Smooth muscle cell (in vitro differentiated cells): ENCODE results near the gene TOX2. TPM values are rescaled to one million over a fixed set of nuclear protein-coding genes. Genes with fewer than 3 reads are reported as not detected.

Experiments used
- DNase-seq: peaks from one replicate; lab custom pipeline; 2025; ENCODE audit not compliant: unreplicated experiment; lab: John Stamatoyannopoulos, UW
- H2AFZ ChIP-seq: fragments of 200-600 bp; sonication (generic); 2 replicates; pipeline ENCODE4 v1.6.0; 2016; ENCODE audit warnings: antibody characterized with exemption, low read depth, mild to moderate bottlenecking
- H3F3A ChIP-seq: fragments of 200-600 bp; sonication (generic); 2 replicates; pipeline ENCODE4 v1.6.0; 2017; ENCODE audit warnings: antibody characterized with exemption, low read depth
- H3K27ac ChIP-seq: fragments of 200-600 bp; sonication (generic); 2 replicates; pipeline ENCODE4 v1.5.1; 2016; ENCODE audit warnings: low read depth, mild to moderate bottlenecking
- H3K27me3 ChIP-seq: fragments of 200-600 bp; sonication (generic); 2 replicates; pipeline ENCODE4 v1.6.1; 2016; ENCODE audit warnings: low read depth, mild to moderate bottlenecking
- H3K36me3 ChIP-seq: fragments of 200-600 bp; sonication (generic); 2 replicates; pipeline ENCODE4 v1.5.1; 2016; ENCODE audit warnings: low read depth
- H3K4me1 ChIP-seq: fragments of 200-600 bp; sonication (generic); 2 replicates; pipeline ENCODE4 v1.5.1; 2016; ENCODE audit warnings: low read depth
- H3K4me2 ChIP-seq: fragments of 200-600 bp; sonication (generic); 2 replicates; pipeline ENCODE4 v1.6.0; 2016; ENCODE audit warnings: mild to moderate bottlenecking
- H3K4me3 ChIP-seq: fragments of 200-600 bp; sonication (generic); 2 replicates; pipeline ENCODE4 v1.5.1; 2016; ENCODE audit warnings: mild to moderate bottlenecking
- H3K79me2 ChIP-seq: fragments of 200-600 bp; sonication (generic); 2 replicates; pipeline ENCODE4 v1.6.0; 2016; ENCODE audit warnings: low read depth, mild to moderate bottlenecking
- H3K9ac ChIP-seq: fragments of 200-600 bp; sonication (generic); 2 replicates; pipeline ENCODE4 v1.6.0; 2016; ENCODE audit warnings: low read depth
- H3K9me3 ChIP-seq: fragments of 200-600 bp; sonication (generic); replicated peaks from 2 replicates; pipeline ENCODE4 v1.5.1; 2016; ENCODE audit warnings: low read depth
- H4K20me1 ChIP-seq: fragments of 200-600 bp; sonication (generic); 2 replicates; pipeline ENCODE4 v1.6.0; 2016; ENCODE audit warnings: low read depth
- WGBS: methylation state at CpG from one replicate; pipeline ENCODE4 v1.1.7; 2016; ENCODE audit warnings: low lambda C conversion rate; 5-methylcytosine and 5-hydroxymethylcytosine counted together
- polyA plus RNA-seq: library from polyadenylated mRNA; unstranded; fragments of >200 nt; fragmentation: Nextera tagmentation; extraction: Ambion mirVana; gene quantifications from 2 replicates; pipeline ENCODE4 v1.2.1, GENCODE V29; 2016
- total RNA-seq: library from RNA; depleted of rRNA; stranded (reverse); fragments of >200 nt; gene quantifications from 2 replicates; pipeline ENCODE4 v1.2.3, GENCODE V29; 2014
- TF ChIP-seq, protein P1 (sequence below): fragments of 200-600 bp; sonication (generic); IDR thresholded peaks from 2 replicates; pipeline ENCODE4 v1.5.1; 2017; ENCODE audit warnings: borderline replicate concordance, mild to moderate bottlenecking, antibody characterized with exemption; ENCODE audit not compliant: insufficient read depth, poor library complexity, severe bottlenecking

Gene TOX2
- total and polyA plus RNA-seq, 2 experiments from 2014 or later: 1.1 to 3.8 TPM

DNA sequence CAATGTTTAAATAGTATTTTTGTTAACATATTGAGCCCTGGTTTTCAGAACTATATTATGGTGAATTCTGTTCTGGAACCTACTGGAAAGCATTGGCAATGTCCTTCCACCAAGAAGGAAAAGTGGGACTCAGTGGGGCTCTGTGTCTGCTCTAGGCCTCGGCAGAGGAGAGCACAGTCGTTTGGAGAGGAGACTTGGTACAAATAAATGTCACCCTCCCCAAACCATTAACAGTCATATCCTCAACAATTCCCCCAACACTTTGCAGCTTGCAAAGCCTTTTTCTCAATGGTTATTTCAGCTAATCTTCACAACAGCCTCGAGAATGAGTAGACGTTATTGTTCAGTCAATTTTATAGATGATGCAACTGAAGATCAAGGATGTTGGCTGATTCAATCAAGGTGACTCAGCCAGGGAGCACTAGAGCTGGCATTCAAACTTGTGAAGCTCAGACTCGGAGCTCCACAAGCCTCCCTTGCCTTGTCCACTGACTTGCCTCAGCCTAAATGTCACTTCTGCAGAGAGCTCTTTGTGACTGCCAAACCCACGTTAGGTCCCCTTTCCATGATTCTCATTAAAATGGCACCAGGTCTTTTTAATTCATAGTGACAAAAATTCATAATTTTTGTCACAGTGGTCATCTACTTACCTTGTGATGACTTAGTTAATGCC, 60.6 kb downstream of the TOX2 start:
- peaks cover 4% of the 10 kb centered on the region for H3K27me3 ChIP-seq
- H3K27ac ChIP-seq: no peak overlapping the region
- H3K4me2 ChIP-seq: no peak overlapping the region
- H4K20me1 ChIP-seq: no peaks in the 10 kb centered on the region
- no peaks in the 10 kb centered on the region for H3K9me3 ChIP-seq
- H3K4me1 ChIP-seq: no peaks in the 10 kb centered on the region
- TF ChIP-seq, protein P1, sequence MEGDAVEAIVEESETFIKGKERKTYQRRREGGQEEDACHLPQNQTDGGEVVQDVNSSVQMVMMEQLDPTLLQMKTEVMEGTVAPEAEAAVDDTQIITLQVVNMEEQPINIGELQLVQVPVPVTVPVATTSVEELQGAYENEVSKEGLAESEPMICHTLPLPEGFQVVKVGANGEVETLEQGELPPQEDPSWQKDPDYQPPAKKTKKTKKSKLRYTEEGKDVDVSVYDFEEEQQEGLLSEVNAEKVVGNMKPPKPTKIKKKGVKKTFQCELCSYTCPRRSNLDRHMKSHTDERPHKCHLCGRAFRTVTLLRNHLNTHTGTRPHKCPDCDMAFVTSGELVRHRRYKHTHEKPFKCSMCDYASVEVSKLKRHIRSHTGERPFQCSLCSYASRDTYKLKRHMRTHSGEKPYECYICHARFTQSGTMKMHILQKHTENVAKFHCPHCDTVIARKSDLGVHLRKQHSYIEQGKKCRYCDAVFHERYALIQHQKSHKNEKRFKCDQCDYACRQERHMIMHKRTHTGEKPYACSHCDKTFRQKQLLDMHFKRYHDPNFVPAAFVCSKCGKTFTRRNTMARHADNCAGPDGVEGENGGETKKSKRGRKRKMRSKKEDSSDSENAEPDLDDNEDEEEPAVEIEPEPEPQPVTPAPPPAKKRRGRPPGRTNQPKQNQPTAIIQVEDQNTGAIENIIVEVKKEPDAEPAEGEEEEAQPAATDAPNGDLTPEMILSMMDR: no peak
- H3K9ac ChIP-seq: no peak overlapping the region
- H3K4me3 ChIP-seq: no peak overlapping the region
- no peak for DNase-seq
- 75% methylated on average over 6 of the region's 6 CpGs for WGBS
- no peaks in the 10 kb centered on the region for H3F3A ChIP-seq
- no peaks in the 10 kb centered on the region for H3K79me2 ChIP-seq
- no peaks in the 10 kb centered on the region for H3K36me3 ChIP-seq
- H2AFZ ChIP-seq: no peak overlapping the region

- H3K36me3 ChIP-seq: no peaks in the 10 kb centered on the region
- H3K4me1 ChIP-seq: no peaks in the 10 kb centered on the region
- H3K9ac ChIP-seq: no peak overlapping the region
- H3K4me3 ChIP-seq: no peak overlapping the region
- H3F3A ChIP-seq: no peaks in the 10 kb centered on the region
- TF ChIP-seq, protein P1: no peak
- H3K9me3 ChIP-seq: no peaks in the 10 kb centered on the region
- WGBS: 99% methylated on average over 7 of the region's 7 CpGs
- no peak overlapping the region for H2AFZ ChIP-seq
- H3K79me2 ChIP-seq: no peaks in the 10 kb centered on the region
- H3K27me3 ChIP-seq: peaks cover 4% of the 10 kb centered on the region
- DNase-seq: no peak
- no peak overlapping the region for H3K4me2 ChIP-seq
- no peak overlapping the region for H3K27ac ChIP-seq
- no peaks in the 10 kb centered on the region for H4K20me1 ChIP-seq
Measured at GRCh38 chr20:43976547-43976946, 61.9 kb downstream of the TOX2 start.

- Histone ChIP-seq H2AFZ (no peak overlapping the region), H3F3A (no peaks in the 10 kb centered on the region), H4K20me1 (no peaks in the 10 kb centered on the region), H3K9ac (no peak overlapping the region), H3K27ac (no peak overlapping the region), H3K4me1 (no peaks in the 10 kb centered on the region), H3K27me3 (peaks cover 4% of the 10 kb centered on the region), H3K36me3 (no peaks in the 10 kb centered on the region), H3K79me2 (no peaks in the 10 kb centered on the region), H3K4me2 (no peak overlapping the region), H3K4me3 (no peak overlapping the region), H3K9me3 (no peaks in the 10 kb centered on the region)
- TF ChIP-seq, protein P1: no peak
- no peak for DNase-seq
- 75% methylated on average over 8 of the region's 8 CpGs for whole genome bisulfite sequencing
Measured at GRCh38 chr20:43977252-43977651, 62.6 kb downstream of the TOX2 start.

DNA sequence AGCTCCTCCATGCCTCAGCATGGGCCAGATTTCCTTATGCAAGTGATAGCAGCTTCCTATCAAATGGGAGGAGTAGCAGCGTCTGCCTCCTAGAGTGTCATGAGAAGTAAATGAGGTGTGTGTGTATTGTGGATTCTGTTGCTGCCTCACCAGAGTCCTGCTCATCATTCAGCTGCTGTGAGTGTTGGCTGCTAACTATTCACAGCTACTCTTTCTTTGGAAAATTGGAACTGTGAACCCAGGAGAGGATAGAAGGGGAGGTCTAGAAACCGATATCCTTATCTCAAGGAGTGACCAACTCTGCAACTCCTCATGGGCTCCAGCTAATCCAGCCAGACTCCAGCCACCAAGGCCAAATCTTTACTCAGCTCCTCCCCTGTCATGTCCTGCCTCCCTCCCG, 63.3 kb downstream of the TOX2 start:
- no peaks in the 10 kb centered on the region for H3K4me1 ChIP-seq
- H4K20me1 ChIP-seq: no peaks in the 10 kb centered on the region
- no peak for DNase-seq
- TF ChIP-seq, protein P1: no peak
- peaks cover 4% of the 10 kb centered on the region for H3K27me3 ChIP-seq
- no peak overlapping the region for H3K4me3 ChIP-seq
- H3K27ac ChIP-seq: no peak overlapping the region
- H3F3A ChIP-seq: no peaks in the 10 kb centered on the region
- H3K4me2 ChIP-seq: no peak overlapping the region
- 62% methylated on average over 3 of the region's 3 CpGs for WGBS
- no peaks in the 10 kb centered on the region for H3K36me3 ChIP-seq
- no peaks in the 10 kb centered on the region for H3K9me3 ChIP-seq
- H3K9ac ChIP-seq: no peak overlapping the region
- no peaks in the 10 kb centered on the region for H3K79me2 ChIP-seq
- H2AFZ ChIP-seq: no peak overlapping the region
